GM19452 (cell line): ENCODE results near the gene NKAPL.
A peak's percentile ranks its signal among the peaks of the same experiment; 100 is the strongest.

Source experiments
- ATAC-seq: cut with Tn5 transposase; IDR thresholded peaks from one replicate; pipeline ENCODE4 v1.9.1; 2021; ENCODE audit not compliant: unreplicated experiment

NKAPL gene

DNA sequence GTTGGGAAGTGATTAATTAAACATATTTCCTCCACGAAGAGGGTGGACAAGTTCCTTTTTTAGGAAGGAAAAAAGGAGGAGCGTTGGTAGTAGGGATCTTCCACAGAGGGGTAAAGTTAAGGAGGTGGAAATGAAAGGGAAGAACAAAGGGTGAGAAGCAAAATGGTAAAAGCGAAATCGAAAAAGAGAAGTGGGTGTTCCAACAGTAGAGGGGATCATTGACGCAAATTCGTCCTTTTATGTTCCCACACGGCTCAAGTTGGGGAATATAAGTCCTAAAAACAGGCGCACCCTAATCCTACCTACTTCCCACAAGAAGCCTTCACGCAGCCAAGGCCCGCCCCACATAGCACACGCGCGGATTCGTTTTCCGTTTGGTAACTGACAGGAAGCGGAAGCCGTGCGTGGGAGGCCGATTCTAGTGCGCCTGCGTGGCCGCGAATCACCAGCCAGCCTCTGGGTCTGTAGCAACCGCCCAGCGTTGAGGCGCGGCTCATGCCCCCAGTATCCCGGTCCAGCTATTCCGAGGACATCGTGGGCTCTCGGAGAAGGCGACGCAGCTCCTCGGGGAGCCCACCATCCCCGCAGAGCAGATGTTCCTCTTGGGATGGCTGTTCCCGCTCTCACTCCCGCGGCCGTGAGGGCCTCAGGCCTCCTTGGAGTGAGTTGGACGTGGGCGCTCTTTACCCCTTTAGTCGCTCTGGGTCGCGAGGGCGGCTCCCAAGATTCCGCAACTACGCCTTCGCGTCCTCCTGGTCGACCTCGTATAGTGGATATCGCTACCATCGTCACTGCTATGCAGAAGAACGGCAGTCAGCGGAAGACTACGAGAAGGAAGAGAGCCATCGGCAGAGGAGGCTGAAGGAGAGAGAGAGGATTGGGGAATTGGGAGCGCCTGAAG, at the start of gene NKAPL:
TSS of gene NKAPL (plus strand) at position 421 of the 901 bp plus-strand sequence. CDS start at position 496, 75 bp downstream.
- ATAC-seq: no peak

DNA sequence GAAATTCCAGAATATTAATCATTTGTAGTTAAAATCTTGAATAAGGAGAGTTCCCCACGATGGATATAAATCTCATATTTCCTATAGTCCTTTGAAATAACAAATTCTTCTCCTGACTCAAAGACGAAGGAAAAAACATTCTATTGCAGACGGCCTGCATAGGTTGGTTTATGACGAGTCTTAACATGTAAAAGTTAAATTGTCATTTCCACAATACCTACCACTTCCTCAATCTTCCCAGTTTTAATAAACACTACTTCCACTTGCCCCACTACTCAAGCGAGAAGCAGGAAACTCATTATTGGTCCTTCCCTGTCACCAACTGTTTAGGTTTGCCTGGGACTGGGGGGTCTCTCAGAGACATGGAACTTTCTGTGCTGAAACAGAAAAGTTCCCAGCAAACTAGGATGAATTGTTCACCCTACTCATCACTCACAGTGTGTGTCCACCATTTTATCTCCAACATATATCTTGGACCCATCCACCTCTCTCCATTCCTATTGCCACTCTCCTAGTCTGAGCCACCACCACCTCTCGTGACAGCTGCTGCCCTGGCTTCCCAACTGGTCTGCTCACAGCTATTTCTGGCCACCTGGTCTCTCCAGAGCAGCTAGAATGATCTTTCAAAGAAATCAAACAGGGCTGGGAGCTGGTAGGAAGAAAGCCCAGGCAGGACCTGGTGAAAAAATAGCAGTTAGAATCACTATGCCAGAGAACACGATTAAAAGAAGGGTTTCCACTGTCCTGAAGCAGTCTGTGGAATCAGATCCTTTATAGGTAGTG, 49.2 kb upstream of the NKAPL start:
- ATAC-seq: no peak

DNA sequence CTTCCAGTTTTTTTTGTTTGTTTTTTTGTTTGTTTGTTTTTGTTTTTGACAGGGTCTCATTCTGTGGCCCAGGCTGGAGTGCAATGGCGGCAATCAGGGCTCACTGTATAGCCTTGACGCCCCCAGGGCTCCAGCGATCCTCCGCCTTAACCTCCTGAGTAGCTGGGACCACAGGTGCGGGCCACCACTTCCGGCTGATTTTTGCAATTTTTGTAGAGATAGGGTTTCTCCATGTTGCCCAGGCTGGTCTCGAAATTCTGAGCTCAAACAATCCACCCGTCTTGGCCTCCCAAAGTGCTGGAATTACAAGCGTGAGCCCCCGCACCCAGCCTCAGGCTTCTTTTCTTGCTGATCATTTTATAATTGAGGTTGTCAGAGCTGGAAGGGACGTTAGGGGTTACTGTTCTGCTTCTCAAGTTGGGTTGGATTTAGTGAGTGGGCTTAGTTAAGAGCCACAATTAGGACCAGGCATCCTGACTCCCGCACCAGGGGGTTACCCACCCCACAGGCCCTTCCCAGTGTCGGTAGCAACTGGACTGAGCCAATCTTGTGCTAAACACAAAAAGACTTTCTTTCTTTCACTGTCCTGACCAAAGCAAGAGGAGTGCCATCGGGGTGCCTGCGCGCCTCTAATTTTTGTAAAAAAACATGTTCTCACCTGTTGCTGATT, 47.1 kb upstream of the NKAPL start:
- peak; percentile 24 for ATAC-seq

DNA sequence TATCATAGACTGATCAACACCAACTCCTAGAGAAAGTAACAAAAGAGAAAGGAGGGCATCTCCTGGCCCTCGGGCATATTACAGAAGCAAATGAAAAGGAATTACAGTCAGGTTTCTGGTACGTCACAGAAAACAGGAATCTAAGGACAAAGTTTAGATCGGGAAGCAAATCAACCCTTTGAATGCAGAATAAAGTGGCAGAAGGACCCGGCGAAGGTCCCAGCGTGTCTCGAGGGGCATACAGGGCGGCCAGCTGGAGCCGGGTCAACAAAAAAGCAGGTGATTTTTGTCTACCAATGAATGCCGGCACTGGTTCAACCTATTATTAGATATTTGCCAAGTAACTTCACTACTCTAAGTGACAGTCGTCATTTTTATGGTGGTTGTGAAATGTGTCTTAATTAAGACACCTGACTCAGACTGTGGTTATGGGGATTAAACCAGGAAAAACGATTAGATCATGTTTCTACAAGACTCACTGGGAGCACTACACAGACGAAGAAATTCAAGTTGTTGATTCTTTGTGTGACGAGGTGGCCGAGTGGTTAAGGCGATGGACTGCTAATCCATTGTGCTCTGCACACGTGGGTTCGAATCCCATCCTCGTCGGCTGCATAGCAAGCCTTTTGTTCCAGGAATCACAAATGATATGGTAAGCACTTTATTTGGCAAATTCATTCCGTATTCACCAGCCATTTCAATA, 46.4 kb upstream of the NKAPL start:
- peak; percentile 58 for ATAC-seq

DNA sequence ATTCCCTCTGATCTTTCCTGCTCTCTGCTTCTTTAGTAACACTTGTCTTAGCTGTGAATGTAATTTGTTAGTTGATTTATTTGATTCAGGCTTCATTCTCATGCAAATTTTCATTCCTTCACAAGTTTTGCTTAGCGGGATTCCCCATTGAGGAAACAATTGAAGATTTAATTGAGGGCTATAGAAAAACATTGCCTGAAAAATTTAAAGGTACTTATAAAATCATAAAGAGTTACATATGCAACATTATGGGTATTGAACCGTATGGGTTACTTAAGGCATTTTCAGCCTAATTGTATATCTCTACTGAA, 45.9 kb upstream of the NKAPL start:
- ATAC-seq: no peak

DNA sequence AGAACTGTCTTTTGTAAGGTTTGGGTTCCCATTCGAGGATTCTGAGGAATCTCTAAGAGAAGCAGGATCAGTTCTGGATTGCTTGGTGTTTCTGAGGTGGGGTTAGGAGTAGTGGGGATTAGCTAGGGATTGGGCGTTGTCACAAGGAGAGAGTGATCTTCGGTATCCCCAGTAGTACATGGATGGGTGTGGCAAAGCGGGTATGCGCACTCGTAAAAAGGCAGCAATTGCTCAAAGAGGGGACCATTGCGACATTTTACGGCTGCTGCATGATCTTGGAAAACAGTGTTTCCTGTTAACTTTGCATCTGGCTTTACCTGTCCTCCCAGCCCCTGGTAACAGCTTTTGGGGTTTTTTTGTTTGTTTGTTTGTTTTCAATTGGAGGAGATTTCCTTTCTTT, 43.7 kb upstream of the NKAPL start:
- ATAC-seq: no peak

DNA sequence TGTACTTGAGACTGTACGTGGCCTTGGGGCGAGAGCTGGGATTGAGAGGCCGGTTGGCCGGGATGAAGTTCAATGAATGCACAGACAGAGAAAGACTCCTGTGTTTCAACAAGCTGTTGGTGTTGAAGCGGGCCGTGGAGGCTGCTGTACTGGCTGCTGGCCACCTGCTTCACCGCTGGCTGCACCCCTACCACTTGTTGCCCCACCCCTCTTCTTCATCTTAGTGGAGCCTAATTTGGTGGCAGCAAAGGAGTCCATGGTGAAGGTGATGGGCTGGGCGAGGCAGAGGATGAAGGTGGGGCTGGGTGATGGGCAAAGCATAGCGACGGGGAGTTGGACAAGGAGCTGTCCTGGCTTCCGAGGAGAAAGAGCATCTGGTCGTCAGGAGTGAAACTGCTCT, 41.2 kb upstream of the NKAPL start:
- no peak for ATAC-seq

DNA sequence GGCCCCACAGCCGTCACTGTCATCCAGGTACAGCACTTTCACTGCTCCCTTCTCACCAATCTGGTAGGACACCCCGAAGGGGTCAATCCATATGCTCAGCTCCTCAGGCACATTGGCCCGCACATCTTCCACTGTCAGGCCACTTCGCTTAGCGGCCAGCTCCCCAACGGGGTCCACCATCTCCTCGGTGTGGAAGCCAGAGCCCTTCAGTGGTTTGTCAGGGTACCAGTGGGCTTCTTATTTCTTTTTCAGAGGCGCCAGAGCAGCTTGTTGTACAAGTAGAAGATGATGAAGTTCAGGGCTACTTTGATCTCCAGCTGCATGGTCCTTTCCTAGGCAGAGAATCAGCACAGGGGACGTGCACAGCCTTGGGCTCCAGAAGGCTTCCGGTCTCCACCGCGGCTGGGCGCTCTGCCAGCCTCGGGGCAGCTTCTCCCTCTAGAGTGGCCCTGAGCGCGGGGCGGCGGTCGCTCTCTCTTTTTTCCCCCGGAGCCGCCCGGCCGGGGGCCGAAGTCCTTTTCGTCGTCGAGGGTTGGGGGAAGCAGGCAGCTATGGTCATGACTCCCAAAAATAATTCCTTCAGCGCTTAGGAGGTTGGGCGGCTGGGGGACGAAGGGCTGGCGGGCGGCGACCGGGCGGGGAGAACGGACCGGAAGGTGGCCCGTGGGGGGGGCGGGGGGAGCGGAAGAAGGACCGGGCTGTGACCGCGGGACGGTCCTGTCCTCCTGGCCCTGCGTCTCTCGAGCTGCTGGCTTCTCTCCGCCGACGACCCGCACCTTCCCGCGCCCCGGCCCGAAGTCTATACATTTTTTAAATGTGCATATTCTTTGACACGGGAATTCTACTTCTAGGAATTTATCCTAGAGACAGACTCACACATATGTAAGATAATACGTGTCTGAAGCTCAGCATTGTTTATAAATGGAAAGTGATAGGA, 40.5 kb upstream of the NKAPL start:
- peak; percentile 49 for ATAC-seq

DNA sequence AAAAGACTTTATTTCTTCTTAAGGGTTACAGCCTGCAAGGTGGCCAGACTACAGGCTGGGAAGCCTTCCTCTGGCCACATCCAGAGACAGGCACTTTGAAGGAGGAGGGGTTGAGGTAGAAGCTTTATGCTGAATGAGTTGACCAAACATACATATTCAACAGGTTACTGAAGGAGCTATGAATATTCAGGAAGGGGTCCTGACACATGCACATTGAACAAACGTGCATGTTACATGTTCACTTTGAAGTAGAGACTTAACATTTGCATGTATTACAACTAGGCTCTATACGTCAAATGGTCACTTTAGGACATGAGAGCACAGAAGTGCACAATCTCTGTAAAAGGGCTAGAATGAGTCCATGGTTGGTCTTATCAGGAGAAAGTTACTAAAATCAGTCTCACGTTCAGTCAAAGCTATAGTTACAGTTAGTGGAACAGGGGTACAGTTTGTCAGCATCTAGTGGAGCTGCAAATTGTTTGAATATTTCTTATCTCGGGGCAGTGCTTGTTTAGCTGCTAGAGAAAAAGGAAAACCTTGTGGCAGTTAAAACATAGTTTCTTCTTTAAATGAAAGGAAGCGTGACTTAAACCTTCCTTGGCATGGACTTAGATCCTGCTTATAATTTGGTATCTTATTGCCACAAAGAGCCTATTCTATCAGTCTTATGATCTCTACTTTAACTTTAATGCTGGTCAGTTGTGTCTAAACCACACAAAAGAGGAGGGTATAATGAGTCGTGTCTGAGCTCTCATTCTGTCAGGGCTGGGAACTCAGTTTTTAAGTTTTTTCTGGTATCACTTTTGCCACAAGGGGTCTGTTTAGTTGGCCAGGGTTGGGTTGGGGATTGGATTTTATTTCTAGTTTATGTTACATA, 38.6 kb upstream of the NKAPL start:
- ATAC-seq: no peak

DNA sequence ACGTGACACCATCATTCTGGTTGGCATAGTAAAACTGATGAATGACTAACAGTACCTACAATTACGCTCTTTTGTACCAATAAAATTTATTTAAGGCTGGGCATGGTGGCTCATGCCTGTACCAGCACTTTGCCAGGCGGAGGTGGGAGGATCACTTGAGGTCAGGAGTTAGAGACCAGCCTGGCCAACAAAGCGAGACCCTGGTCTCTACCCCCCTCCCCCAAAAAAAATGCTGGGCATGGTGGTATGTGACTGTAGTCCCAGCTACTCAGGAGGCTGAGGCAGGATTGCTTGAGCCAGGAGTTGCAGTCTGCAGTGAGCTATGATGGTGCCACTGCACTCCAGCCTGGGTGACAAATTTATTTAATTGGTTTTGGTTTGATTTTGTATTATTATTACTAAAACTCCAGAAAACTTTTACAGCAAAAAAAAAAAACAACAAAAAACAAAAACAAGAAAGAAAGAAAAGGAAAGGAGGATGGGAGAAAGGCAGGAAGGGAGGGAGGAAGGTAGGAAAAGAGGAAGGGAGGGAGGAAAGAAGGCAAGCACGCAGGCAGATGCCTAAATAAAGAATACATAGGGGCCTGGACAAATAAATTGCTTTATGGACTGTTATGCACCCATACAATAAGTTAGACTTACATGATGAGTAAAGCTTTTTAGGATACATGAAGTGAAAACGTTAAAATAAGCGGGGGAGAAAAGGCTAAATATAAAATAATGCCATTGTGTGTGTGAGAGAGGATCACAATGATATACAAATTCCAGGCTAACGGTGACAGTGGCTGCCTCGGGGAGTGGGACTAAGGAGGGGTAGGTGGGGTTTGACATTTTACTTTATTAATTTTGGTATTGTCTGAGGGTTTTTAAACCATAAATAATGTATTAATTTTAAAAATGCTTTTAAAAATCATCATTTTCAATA, 34.7 kb upstream of the NKAPL start:
- no peak for ATAC-seq

DNA sequence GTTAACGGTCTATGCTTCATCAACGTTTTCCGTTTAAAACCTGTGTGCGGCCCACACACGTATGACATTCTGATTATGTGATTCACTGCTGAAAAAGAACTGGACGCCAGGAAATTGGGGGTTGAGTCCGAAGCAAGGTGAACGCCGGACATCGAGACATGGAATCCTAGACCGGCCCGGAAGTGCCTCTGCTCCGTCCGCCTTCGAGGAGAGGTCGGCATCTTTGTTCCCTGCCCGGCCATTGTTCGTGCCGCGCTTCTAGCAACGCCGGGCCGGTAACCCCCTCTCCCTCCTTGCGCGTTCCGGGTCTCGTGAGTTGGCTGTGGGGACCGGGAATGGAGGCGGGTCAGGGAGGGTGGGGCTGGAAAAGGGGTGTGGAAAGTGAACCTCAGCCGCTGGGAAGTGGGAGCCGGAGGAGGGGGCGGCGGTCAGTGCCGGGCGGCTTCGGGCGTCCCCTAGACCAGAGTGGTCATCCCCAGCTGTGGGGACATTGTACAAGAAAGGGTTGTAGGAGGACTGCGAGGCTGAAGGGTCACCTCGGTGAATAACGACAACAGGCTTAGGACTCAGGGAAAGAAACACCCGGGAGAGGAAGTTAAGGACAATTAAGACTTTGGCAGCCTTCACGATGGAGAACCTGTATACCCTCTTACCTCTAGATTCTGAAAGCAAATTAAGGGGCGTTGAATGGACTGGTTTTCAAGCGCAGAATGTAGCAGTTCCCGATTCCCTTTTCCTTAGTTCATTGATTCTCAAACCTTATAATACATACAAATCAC, 33.9 kb upstream of the NKAPL start, which contains the start of gene ZSCAN9:
TSS of gene ZSCAN9 (plus strand) at position 220 of the 779 bp plus-strand sequence. CDS start 1,810 bp downstream, outside the sequence.
- ATAC-seq: peak; percentile 86

DNA sequence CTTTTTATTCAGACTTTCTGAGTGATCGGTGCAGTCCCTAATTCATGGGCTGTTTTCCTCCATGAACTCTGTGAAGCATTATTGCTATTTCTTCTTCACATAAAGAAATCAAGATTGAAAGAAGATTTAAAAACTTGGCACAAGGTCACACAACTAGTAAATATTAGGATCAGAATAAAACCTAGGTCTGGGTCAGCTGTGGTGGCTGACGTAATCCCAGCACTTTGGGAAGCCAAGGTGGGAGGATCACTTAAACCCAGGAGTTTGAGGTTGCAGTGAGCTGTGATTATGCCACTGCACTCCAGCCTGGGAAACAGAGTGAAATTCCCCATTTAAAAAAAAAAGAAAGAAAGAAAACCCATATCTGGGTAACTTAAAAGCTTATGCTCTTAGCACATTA, 32.6 kb upstream of the NKAPL start:
- ATAC-seq: no peak

DNA sequence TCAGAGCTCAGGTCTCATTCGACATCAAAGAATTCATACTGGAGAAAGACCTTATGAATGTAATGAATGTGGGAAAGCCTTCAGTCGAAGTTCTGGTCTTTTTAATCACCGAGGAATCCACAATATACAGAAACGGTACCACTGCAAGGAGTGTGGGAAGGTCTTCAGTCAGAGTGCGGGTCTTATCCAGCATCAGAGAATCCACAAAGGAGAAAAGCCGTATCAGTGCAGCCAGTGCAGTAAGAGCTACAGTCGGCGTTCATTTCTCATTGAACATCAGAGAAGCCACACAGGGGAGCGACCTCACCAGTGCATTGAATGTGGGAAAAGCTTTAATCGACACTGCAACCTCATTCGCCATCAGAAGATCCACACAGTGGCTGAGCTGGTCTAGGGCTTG, 26.3 kb upstream of the NKAPL start:
- ATAC-seq: no peak

DNA sequence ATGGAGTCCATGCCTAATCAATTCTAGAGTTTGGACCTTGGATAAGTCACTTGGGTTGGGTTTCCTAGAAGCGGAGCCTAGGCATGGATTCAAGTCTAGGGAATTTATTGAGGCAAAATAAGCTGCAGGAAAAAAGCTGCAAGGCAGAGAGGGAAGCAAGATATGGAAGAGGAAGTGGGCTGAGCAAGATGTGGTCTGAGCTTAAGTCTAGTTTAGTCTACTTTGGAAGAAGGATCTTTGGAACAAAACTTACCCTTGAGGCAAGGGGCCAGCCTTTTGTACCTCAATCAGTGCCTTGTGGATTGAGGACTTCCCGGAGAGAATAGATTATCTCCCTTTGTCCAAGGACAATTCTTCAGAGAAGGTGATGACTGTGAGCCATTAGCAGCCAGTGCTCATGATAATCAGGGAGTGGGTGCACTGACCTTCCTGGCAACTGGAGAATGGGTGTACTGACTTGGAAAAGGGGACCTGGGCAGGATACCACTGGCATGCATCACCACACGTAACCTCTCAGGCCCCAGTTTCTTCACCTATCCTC, 23.1 kb upstream of the NKAPL start:
- no peak for ATAC-seq

DNA sequence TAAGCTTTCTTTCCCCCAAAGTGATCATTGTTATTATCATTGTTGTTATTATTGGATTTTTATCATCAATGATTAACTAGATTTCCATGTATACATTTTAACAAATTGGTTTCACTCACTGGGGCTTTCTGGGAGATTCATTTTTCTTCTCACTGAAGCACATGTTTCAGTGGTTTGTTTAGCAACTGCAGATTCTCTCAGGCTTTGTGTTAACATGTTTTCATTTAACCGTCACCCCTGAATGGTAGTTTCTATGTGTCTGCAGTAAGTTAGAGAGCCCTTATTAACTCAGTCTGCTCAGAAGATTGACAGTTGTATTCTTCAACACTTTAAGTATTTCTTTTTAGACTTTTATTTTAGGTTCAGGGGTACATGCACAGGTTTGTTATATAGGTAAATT, 19.5 kb upstream of the NKAPL start:
- ATAC-seq: peak; percentile 60

DNA sequence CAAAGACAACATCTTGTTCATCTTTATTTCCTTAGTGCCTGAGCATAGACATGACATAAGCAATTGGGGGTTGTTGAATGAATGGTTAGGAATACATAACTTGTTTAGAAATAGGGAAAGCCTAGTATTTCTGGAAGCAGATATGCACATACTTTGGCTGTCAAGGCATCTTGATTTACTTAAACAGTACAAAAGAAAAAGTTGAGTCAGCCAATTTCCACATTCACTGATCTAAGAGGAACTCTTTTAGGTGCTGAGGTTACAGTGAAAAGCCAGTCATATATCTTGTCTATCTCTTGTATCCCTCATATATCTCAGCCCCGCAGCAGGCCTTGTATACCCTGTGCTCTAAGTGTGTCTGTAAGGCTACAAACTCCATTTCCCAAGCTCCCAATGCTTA, 18.6 kb upstream of the NKAPL start:
- no peak for ATAC-seq

DNA sequence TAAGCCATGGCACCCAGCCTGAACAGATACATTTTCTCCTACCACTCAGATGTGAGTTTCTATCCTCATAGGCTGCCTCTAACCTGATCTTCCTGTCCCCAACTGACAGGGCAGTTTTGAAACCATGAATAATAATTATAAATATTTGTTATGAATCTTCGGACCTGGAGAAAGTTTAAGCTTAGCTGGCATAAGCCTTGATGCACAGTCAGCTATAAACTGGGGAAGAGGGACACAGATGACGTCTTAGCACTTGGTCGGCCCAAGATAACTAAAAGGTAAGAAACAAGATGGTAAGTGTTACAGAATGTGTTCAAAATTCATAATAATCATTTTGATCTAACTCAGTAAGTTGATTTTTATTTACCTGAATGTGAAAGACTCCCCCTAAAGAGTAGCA, 15.2 kb upstream of the NKAPL start:
- ATAC-seq: no peak
